HG03064 (cell line): Measurements from ENCODE around the gene FIBP.
"Not testable (repeated sequence)": the region's sequence is repeated elsewhere in the genome, so short reads cannot be mapped to it uniquely, and the experiment has no call there.

ENCODE experiments used
- ATAC-seq: cut with Tn5 transposase; IDR thresholded peaks from one replicate; pipeline ENCODE4 v1.9.1; 2021; ENCODE audit warnings: low read depth; ENCODE audit not compliant: unreplicated experiment

FIBP gene

DNA sequence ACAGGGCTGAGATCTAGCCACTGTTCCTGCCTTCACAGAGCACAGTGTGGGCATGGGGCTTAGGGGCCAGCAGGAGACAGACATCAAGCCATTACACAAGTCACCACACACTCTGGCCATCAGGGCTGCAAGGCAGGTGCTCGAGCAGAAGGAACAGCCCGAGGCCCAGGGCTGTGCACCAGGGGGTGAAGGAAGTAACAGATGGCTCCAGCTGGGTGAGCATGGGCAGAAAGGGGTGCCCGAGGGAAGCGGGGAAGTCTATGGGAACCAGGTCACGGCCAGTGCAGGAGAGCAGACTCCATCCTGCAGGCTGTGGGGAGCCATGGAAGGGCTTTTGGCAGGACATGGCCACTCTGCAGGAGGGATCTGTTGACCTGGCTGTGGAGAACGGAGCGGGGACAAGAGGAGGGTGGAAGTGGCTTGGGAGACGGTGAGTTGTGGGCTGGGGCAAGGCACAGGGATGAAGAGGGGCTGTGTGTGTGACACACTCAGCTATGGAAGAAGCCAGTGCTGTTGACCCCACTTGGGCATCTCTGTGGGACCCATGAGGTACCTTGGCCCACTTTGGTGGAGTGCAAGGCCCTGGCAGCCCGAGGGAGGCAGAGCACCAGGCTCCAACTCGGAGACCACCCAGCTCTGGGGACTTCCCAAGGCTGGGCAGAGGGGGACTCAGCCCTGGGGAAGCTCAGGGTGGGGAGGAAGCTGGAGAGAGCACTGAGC, 27.0 kb upstream of the FIBP start:
- no peak for ATAC-seq

DNA sequence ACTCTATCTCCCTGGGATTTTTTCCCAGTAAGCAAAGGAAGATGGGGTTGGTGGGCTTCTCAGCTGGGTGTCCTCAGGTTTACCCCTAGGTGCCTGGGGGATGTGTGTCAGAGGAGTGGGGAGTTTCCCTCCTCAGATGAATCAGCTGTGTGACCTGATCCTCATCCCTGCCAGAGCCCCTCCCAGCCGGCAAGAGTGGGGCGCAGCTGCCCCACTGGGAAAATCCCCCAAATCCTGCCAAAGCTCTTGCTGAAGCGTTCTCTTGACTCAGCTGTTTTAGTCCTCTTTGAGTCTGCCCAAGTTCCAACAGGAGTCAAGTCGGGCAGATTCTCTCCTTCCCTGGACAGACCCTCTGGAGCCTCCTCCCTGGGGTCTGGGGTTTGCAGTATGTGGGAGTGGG, 24.6 kb upstream of the FIBP start:
- no peak for ATAC-seq

GRCh38 chr11:65911682-65912568, 23.7 kb upstream of the FIBP start:
- ATAC-seq = no peak

DNA sequence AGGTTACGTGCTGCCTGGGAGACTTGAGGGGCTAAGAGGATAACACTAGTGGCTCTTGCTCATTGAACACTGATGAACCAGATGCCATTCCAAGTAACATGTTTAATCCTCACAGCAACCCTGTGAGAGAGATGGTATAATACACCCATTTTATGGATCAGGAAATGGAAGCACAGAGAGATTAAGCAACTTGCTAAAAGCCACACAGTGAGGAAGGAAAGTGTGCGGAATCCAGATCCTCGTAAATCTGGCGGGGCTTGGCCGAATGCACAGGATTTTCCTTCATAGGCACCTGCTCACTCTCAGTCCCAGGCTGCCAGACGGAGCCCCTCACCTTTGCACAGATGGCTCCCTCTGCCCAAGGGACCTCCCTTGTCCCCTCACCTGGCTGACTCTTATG, 19.6 kb upstream of the FIBP start:
- ATAC-seq = no peak

DNA sequence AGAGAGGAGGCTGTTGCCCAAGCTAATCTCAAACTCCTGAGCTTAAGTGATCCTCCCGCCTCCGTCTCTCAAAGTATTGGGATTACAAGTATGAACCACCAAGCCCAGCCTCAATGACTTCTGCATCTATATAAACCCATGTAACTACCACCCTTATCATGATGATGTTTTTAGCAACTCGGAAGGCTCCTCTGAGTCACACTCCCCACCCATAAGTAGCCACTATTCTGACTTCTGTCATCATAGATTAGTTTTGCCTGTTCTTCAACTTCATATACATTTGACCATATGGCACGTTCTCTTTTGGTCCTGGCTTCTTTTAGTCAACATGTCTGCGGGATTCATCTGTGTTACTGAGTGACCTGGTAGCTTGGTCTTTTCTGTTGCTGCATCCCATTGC, 18.3 kb upstream of the FIBP start:
- no peak for ATAC-seq

- no peak for ATAC-seq
Observed at GRCh38 chr11:65903715-65904114, 15.4 kb upstream of the FIBP start.

- ATAC-seq = no peak
Observed at GRCh38 chr11:65903068-65903481, 14.8 kb upstream of the FIBP start.

DNA sequence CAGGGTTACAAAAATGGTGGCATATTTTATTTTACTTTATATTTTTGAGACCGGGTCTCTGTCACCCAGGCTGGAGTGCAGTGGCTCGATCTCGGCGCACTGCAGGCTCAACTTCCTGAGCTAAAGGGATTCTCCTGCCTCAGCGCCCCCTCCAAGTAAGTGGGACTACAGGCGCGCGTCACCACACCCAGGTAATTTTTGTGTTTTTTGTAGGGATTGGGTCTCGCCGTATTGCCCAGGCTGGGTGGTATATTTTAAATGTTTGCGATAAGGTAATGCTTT, 12.6 kb upstream of the FIBP start:
- no peak for ATAC-seq

DNA sequence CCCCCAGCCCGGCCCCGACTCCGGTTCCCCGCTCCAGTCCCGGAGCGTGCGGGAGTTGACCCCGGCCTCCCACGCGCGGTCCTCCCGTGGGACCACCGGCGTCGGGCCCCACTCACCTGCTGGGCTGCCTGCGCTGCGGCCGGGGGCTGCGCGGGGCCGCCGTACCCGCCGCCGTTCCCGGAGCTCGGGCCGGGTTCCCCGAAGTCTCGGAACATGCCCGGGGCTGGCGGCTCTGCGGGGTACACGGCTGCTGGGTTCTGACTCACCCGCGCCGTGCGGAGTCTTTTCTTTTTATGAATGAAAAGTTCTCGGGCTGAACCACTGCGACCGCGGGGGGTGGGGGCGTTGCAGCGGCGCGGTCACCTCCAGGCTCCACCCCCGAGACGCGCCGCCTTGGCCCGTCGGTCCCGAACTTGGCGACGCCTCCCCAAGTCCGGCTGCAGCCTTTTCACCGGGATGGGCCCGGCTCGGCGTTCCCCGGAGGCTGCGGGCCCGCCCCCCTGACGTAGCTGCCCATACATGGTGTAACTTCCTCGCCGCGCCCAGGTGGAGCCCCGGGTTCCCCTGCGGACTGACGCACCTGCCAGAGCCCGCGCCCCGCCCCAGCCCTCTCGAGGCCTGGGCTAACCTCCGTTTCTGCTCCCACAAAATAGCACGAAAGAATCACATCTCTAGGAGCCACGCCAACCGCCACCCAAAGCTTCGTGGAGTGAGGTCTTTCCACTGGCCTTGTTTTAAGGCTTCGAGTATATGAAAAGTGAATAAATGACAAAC, 12.0 kb upstream of the FIBP start, which contains the start of gene FOSL1:
Gene FOSL1, minus strand, starts transcription at position 264 of the 774 bp plus-strand sequence. Its CDS starts 49 bp downstream, at position 215.
- ATAC-seq = no peak

DNA sequence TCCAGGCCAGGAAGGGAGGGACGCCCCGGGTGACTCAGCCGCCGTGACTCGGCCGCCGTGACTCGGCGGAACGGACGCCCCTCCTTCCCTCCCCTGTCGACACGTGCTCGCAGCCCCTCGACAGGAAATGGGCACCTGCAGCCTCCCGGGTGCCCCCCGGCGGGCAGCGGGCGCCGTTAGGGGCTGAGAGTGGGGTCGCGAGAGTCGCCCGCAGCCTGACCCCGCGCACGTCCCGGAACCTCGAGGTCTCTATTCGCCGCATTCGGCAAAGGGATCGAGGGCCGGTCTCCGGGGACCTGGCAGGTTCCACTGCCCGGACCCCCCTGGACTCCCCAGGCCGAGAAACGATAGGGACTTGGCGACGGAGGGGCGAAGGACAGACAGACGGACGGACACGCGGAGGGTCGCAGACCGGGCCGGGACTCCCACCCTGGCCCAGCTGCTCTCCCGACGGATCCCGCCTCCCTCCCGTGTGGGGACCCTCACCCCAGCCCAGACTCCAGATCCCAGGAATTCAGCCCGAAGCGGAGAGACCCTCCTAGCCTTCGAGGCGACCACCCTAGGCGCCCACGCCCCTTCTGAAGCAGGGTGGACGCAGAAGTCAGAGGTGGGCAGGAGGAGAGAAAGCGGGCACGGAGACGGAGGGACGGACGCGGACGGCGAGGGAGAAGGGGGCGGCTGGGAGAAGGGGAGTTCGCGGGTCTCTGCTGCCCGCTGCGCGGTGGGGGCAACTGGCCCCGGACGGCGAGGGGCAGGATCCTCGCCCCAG, 11.3 kb upstream of the FIBP start:
- no peak for ATAC-seq

DNA sequence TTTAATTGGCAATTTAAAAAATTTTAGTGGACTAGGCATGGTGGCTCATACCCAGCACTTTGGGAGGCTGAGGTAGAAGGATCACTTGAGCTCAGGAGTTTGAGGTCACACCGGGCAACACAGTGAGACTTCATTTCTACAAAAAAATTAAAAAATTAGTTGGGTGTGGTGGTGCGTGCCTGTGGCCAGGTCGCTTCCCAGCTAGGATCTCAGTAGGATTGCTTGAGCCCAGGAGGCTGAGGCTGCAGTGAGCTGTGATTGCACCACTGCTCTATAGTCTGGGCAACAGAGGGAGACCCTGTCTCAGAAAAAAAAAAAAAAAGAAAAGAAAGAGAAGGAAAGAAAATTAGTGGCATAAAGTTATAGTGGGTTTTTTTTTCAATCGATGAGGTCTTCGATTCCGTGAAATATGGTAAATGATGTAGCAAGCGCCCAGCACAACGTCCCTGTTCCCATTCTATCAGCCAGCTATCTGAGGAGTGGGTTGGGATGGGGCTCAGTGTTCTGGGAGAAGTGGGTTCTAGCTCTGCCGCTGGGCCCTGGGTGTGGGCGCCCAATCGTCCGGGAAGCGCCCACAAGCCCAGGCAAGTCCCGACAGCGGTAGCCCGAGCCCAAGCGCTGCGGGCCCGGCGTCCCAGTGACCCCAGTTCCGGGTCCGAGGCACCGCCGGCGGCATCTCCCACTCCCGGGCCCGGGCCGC, 10.5 kb upstream of the FIBP start:
- no peak for ATAC-seq

DNA sequence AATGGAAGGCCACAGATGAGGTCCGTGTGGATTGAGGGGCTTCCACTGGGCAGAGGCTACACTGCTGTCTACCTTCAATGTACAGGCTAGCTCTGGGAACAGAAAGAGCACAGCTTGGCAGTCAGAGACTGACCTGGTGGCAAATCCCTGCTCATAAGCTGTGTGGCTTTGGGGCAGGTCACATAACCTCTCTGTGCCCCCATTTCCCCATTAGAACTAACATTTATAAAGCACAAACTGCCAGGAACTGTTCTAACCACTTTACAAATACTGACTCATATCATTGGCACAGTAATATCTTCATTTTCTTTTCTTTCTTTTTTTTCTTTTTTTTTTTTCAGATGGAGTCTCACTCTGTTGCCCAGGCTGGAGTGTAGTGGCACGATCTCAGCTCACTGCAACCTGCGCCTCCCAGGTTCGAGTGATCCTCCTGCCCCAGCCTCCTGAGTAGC, 8.8 kb upstream of the FIBP start:
- no peak for ATAC-seq

DNA sequence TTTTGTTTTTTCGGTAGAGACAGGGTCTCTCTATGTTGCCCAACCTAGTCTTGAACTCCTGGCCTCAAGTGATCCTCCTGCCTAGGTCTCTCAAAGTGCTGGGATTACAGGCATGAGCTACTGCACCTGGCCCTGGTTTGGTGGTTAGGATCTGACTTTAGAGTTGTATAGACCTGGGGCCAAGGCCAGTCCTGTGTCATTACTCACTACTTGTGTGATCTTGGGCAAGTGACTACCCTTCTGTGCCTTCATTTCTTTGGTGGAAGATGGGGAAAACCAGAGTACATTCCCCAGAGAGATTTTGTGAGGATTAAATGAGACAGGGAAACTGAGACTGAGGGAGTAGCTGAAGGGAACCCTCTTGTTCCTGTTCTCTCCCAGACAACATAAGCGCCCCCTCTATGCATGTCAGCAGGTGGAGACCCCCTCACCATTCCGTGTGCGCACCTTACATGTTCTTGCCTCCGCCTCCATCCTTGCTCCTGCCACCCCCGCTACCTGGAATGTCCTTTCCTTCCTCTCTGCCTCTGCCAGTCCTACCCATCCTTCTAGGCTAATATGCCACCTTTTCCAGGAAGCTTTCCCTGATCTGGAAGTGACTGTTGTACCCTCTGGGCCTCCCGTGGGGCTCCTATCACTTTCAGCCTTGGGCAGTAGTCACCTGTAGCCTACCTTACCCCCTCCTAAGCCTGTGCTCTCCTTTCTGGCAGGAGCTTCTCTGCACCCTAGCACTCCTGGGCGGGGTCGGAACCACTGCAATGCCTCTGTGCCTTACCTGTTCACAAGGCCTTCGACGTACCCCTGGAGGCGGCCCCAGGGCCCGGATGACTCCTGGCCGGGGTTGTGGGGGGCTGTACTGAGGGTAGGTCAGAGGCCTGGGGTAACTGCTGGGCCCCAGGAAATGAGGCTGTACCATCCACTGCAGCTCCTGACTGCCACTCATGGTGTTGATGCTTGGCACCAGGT, 8.0 kb upstream of the FIBP start:
- no peak for ATAC-seq

DNA sequence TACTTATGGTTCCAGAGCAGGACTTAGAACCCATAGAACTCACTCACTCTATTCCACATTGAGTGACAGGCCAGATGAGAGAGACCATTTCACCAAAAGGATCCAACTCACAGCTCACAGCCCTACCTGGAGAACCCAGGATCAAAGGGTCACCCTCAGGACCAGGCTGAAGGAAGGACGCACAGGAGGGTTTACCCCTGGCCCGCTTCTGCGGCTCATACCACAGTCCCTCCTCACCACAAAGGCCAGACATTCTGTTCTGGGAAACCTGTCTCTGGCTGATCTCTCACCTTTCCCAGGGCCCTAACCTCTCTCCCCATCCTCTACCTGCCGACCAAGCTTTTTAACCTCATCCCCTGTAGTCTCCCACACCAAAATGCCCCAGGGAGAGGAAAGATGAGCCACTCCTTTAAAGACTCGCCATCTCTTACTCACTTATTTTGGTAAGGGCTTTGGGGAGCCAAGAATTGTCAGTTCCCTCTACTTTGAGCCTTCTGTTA, 7.3 kb upstream of the FIBP start:
- ATAC-seq = no peak

- ATAC-seq = no peak
Observed at GRCh38 chr11:65894034-65894591, 5.8 kb upstream of the FIBP start.

DNA sequence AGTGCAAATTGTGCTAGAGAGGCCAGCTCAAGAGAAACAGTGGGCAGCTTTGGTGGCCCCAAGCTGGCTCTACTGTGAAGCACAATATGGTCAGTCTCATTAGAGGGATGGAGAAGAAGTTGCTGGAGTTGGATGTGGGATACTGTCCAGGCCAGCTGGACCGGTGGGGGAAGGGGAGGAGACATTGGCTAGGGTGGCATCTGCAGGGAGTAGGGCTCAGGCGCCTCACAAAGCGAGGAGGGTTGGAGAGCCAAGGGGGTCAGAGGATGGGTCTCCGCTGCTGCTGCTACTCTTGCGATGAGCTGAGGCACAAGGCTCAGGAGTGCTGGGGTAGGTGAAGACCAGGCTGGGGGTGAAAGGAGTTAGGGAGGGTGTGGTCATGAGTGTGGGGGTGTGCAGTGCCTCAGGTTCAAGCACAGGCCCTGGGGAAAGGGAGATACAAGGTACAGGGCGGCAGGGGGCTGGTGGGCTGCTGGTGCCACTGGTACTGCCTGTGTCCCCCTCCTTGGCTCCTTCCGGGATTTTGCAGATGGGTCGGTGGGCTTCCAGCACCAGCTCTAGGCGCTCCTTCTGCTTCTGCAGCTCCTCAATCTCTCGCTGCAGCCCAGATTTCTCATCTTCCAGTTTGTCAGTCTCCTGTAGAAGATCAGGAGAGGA, 4.5 kb upstream of the FIBP start:
- no peak for ATAC-seq

- not testable (repeated sequence) for ATAC-seq
Observed at GRCh38 chr11:65892137-65892540, 3.9 kb upstream of the FIBP start.
